Stimulated activated naive B cell treated with anti-CD40 and anti-IgM and Interleukin-4, amounts not matched to agents 10 μg/mL and 1 μg/mL and 100 μg/mL, for 72 hours (primary cell): ENCODE measurements around the gene TTLL7.

ENCODE experiments used
- ATAC-seq, 2 donors: fragments of 150-1000 bp; cut with Tn5 transposase; replicated peaks; 2 replicates each; pipeline ENCODE4 v1.10.0; 2021; ENCODE audit warnings: moderate library complexity in 1 of 2
- DNase-seq: peaks from one replicate; pipeline ENCODE4 v3.0.0; 2021
- H3K27ac Mint-ChIP-seq: one replicate; pipeline ENCODE4 v1.8.0; 2022; ENCODE audit warnings: mild to moderate bottlenecking, mixed read lengths
- H3K27me3 Mint-ChIP-seq, 2 donors: one replicate each; pipeline ENCODE4 v1.8.0; 2022; ENCODE audit warnings: mixed read lengths in 2 of 2
- H3K36me3 Mint-ChIP-seq, 2 donors: one replicate each; pipeline ENCODE4 v1.8.0; 2022; ENCODE audit warnings: mixed read lengths in 2 of 2, mild to moderate bottlenecking in 1 of 2
- H3K4me1 Mint-ChIP-seq, 2 donors: one replicate each; pipeline ENCODE4 v1.8.0; 2022; ENCODE audit warnings: mixed read lengths in 2 of 2, mild to moderate bottlenecking in 1 of 2
- H3K4me3 Mint-ChIP-seq, 2 donors: one replicate each; pipeline ENCODE4 v1.8.0; 2022; ENCODE audit warnings: mild to moderate bottlenecking in 2 of 2, mixed read lengths in 2 of 2, moderate library complexity in 1 of 2
- H3K9me3 Mint-ChIP-seq, 2 donors: one replicate each; pipeline ENCODE4 v1.8.0; 2022; ENCODE audit warnings: mixed read lengths in 2 of 2, mild to moderate bottlenecking in 1 of 2

Gene TTLL7

DNA sequence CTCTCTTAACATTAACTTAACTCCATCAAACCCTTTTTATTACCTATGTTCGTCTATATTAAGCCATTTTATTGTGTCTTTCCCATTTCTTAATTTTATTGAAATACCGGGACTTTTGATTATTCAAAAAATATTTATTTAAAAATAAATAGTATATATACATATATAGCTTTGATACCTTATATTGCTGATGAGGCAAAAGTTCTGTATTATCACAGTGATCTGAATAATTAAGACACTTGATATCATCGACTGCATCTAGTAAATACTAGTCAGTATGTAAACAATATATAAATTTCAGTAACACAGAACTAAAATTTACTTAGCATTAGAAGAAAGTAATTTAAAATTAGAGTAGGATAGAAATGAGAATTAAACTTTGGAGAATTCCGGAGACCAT, 22.0 kb downstream of the TTLL7 start:
- ATAC-seq (no peak), DNase-seq (no peak)
- Mint-ChIP-seq H3K4me1 (no peaks in the 10 kb centered on the region), H3K9me3 (peaks cover 0 to 4% of the 10 kb centered on the region in 2 donors), H3K27me3 (peaks cover 0 to 5% of the 10 kb centered on the region in 2 donors), H3K4me3 (no peak overlapping the region), H3K27ac (no peak overlapping the region), H3K36me3 (no peaks in the 10 kb centered on the region)

DNA sequence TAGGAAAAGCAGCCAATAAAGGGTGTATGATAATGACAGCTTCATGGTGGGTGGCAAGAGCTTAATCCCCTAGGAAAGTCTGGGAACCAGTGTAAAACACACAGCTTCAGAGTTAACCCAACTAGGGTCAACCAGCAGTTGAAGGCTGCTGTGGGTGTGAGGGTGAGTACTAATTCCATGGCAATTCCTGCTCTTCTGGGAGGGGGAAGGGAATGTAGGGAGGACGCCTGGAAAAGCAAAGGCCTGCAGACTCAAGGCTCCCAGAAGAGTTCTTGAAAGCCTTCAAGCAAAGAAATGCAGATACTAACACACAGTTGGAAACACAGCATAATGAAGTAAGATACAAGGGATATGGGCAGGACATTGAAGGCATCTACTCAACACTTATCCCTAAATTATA, 28.1 kb downstream of the TTLL7 start:
- Mint-ChIP-seq H3K36me3 (no peaks in the 10 kb centered on the region), H3K9me3 (no peaks in the 10 kb centered on the region), H3K27ac (no peak overlapping the region), H3K4me3 (no peak overlapping the region), H3K27me3 (peaks cover 0 to 7% of the 10 kb centered on the region in 2 donors), H3K4me1 (no peaks in the 10 kb centered on the region)
- DNase-seq (no peak), ATAC-seq (no peak)

DNA sequence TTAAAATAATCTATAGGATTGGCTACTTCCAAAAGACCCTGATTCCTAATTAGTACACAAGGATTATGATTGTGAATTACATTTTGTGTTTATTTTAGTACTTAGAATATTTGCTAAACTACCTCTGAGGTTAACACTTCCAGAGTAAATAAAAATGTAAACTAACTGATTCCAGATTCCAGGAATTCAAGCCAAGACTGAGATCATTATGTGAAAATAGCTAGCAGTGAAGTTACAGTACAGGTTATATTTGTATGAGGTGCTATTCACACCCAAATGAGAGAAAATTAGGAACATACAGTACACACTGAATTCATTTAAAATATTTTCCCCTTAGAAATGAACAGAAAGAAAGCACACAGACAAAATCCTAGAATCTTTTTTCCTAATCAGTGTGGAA, 28.8 kb downstream of the TTLL7 start:
- Mint-ChIP-seq H3K4me3 (no peak overlapping the region), H3K27me3 (peaks cover 0 to 7% of the 10 kb centered on the region in 2 donors), H3K36me3 (no peaks in the 10 kb centered on the region), H3K4me1 (no peaks in the 10 kb centered on the region), H3K9me3 (no peaks in the 10 kb centered on the region), H3K27ac (no peak overlapping the region)
- DNase-seq (no peak), ATAC-seq (no peak)

DNA sequence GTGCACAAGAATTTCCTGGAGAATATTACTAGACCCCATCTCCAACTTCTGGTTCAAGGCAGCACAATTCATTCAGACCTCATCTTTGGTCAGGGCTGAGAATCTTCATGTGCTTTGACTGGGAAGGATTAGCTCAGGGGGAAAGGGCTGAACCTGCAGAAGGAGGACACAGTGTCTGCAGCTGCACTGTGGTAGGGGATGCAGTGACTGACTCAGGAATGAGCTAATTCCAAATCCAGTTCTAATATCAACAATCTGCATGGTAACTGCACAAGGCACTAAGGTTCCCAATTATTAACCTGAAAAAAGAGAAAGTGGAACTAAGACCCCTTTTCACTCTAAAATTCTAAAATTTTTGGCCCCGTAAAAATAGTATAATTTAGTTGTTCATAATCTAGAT, 31.6 kb downstream of the TTLL7 start:
- Mint-ChIP-seq H3K4me1 (no peaks in the 10 kb centered on the region), H3K4me3 (no peak overlapping the region), H3K27ac (no peak overlapping the region), H3K27me3 (peaks cover 0 to 7% of the 10 kb centered on the region in 2 donors), H3K9me3 (no peaks in the 10 kb centered on the region), H3K36me3 (no peaks in the 10 kb centered on the region)
- no peak for DNase-seq
- no peak for ATAC-seq

DNA sequence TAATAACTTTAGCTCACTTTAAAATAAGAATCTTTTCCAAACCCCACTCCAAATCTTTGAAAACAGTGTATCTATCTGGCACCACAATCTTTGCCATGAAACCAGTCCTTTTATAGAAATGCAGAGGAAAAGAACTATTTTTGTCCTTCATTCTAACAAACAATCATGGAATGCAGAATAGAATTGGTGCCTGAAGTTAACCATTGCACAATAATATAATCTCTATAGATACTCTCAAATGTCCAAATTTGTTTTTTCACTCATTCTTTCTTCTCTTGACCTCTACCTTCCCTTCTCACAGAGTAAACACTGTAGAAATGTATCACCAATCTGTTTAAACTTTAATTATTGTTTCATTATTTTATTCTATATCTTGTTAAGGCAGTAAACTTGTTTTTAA, 34.8 kb downstream of the TTLL7 start:
- no peaks in the 10 kb centered on the region for H3K4me1 Mint-ChIP-seq
- DNase-seq (no peak), ATAC-seq (no peak)
- no peaks in the 10 kb centered on the region for H3K36me3 Mint-ChIP-seq
- no peak overlapping the region for H3K4me3 Mint-ChIP-seq
- H3K27ac Mint-ChIP-seq, result no peak overlapping the region
- H3K9me3 Mint-ChIP-seq, result no peaks in the 10 kb centered on the region
- peaks cover 0 to 7% of the 10 kb centered on the region in 2 donors for H3K27me3 Mint-ChIP-seq

DNA sequence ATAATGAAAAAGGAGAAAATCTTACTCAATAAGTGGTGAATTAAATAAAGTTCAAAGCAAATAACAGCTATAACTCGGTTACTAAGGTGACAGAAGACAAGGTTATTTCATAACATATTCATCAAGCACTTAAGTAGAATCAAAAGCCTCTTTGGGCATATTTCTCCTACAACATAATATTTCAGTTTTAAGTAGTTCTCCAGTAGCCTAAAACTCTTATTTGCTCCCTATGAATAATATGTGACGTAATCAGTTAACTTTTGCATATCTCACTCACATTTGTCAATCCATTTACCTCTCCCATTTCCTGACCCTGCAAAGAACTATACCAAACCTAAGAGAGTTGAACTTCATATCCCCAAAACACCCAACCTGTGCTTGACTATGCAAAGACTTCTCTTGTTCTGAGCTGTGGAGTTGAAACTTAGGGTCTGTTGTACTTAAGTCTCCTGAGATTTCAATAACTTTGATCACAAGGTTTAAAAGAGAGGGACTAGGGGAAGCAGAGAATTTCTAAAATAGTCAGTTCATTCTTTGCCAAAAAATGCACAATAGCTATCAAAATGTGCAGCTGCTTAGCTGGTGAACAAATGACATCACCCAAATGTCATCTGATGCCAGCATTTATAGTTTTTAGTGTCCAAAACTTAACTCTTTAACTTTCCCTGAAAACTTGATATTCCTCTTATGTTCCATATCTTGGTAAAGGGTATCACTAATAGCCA, 37.2 kb downstream of the TTLL7 start:
- Mint-ChIP-seq H3K36me3 (no peaks in the 10 kb centered on the region), H3K4me1 (no peaks in the 10 kb centered on the region), H3K9me3 (no peaks in the 10 kb centered on the region), H3K27me3 (no peaks in the 10 kb centered on the region), H3K4me3 (no peak overlapping the region), H3K27ac (no peak overlapping the region)
- no peak for DNase-seq
- ATAC-seq, result no peak

DNA sequence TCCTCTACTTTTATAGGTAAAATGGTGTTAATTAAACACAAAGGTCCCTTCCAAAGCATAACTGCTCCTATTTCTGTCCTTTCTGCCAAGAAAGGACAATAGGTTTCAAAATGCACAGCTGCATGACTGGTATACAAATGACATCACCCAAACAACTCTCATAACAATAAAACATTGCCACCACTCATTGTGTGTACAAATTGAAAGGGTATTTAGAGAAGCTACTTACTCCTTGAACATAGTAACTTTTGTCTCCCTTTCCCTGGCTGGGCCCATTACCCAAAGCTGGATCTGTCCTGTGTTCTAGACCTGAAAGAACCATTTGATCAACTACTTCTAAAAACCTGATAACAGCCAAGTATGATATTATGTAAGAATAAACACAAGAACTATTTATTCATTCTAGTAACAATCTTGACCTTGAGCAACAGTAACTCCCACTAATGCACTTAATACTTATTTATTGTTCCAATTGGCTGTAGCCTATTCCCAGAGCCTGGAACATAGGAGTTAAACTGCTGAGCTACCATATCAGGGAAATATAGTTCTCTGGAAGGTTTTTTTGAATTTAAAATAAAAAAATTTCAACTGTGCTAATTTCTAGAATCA, 38.2 kb downstream of the TTLL7 start:
- H3K27me3 Mint-ChIP-seq, result no peaks in the 10 kb centered on the region
- no peaks in the 10 kb centered on the region for H3K36me3 Mint-ChIP-seq
- H3K4me1 Mint-ChIP-seq, result no peaks in the 10 kb centered on the region
- no peaks in the 10 kb centered on the region for H3K9me3 Mint-ChIP-seq
- ATAC-seq, result no peak
- no peak overlapping the region for H3K4me3 Mint-ChIP-seq
- no peak overlapping the region for H3K27ac Mint-ChIP-seq
- no peak for DNase-seq

DNA sequence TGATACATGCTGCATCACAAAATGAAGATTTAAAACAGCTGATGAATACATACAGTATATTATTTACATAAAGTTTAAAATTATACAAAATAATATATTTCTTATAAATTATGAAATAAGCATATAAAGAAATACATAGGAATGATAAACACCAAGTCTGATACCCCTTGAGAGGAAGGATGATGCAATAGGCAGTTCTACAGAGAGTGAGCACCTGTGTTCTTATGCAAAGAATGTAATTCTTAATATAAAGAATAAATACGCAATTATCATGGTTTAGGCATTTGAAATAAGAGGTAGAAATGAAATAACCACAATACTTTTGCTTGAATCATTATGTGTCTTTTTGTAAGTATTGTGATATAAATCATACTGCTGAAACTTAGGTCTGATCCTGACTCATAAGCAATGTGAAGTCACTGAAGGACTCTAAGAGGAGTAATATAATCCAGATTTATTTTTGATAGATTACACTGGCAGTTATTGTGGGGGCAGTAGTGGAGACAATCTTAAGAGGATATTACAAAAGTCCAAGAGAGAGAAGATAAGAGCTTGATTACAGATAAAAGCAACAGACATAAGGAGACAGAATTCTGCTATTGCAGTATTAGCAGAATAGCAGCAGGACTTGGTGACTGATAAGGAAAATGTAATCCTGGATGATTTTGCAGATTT, 39.0 kb downstream of the TTLL7 start:
- Mint-ChIP-seq H3K27ac (no peak overlapping the region), H3K36me3 (no peaks in the 10 kb centered on the region), H3K4me3 (no peak overlapping the region)

DNA sequence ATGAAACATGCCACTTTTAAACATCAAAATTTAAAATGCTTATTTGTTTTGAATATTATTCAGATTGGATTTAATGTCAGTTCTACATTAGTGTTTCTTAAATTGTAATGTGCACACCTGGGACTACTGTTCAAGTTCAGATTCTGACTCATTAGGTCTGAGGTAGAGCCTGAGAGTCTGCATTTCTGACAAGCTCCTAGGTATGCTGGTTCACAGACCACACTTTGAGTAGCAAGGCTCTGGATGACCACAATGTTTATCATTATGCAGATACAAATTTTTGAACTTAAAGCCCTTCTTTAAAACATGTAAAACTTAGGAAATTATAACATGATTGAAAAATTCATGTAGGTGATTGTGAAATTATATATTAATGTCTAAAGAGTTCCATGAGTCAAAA, 40.2 kb downstream of the TTLL7 start:
- no peaks in the 10 kb centered on the region for H3K9me3 Mint-ChIP-seq
- H3K27ac Mint-ChIP-seq, result no peak overlapping the region
- ATAC-seq (no peak), DNase-seq (no peak)
- no peak overlapping the region for H3K4me3 Mint-ChIP-seq
- no peaks in the 10 kb centered on the region for H3K36me3 Mint-ChIP-seq
- no peaks in the 10 kb centered on the region for H3K4me1 Mint-ChIP-seq
- no peaks in the 10 kb centered on the region for H3K27me3 Mint-ChIP-seq

More for the DNA sequence above, 39.0 kb downstream of the TTLL7 start:
- H3K27me3 Mint-ChIP-seq, result no peaks in the 10 kb centered on the region
- DNase-seq (no peak), ATAC-seq (no peak)
- H3K9me3 Mint-ChIP-seq, result no peaks in the 10 kb centered on the region
- no peaks in the 10 kb centered on the region for H3K4me1 Mint-ChIP-seq

DNA sequence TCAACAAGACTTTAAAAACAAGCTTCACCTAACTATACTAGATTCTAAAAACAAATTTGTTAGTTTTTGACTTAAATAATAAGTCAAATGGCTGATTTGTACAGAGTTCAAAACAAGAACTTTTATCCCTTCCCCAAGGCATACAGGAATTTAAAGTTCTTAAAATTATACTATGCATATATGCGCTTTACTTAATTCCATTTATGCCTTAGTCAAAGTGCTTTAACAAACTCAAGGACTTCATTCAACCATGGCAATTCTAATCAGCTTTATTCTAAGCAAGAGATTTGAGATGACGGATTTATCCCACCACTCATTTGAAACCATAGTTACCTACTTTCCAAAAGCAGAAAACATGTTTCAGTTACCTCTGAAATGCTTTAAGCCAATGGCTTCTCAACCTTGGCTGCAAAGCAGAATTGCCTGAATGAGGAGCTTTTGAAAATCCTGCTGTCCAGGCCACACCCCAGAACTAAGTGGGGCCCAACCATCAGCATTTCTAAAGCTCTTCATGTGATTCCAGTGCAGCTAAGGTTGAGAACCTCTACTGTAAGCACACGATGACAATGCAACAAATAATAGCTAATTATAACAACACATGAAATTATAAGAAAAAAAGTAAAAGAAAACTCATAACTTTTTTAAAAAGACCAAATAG, 44.6 kb downstream of the TTLL7 start:
- H3K4me3 Mint-ChIP-seq, result no peak overlapping the region
- no peaks in the 10 kb centered on the region for H3K4me1 Mint-ChIP-seq
- H3K9me3 Mint-ChIP-seq, result no peaks in the 10 kb centered on the region
- no peaks in the 10 kb centered on the region for H3K36me3 Mint-ChIP-seq
- no peak for DNase-seq
- no peak for ATAC-seq
- no peak overlapping the region for H3K27ac Mint-ChIP-seq
- H3K27me3 Mint-ChIP-seq, result peaks cover 0 to 5% of the 10 kb centered on the region in 2 donors

DNA sequence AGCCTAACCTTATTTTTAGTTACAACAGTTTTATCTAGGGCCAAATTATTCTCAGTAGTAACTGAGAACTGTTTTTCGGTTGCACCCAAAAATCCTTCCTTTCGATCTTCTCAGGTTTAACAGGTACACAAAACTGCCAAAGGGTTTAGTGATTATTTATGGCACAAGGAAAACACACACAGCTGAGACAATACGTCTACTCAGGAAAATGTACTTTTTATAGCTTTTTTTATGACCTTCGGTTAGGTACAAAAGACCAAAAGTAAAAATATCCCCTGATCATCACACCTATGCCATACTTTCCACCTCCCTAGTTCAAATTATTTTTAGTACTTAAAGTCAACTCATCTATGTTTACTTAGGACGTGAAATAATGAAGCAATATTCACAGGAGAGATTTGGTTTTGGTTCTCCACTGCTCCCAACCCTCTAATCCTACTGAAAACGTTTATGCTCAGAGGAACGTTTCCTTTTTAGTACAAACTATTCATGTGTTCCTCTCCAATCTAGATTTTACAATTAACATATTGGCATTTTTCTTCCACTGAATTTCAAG, 48.7 kb downstream of the TTLL7 start:
- Mint-ChIP-seq H3K4me3 (no peak overlapping the region), H3K27me3 (peaks cover 0 to 5% of the 10 kb centered on the region in 2 donors), H3K4me1 (no peaks in the 10 kb centered on the region), H3K27ac (no peak overlapping the region), H3K36me3 (no peaks in the 10 kb centered on the region), H3K9me3 (no peaks in the 10 kb centered on the region)
- DNase-seq (no peak), ATAC-seq (no peak)

DNA sequence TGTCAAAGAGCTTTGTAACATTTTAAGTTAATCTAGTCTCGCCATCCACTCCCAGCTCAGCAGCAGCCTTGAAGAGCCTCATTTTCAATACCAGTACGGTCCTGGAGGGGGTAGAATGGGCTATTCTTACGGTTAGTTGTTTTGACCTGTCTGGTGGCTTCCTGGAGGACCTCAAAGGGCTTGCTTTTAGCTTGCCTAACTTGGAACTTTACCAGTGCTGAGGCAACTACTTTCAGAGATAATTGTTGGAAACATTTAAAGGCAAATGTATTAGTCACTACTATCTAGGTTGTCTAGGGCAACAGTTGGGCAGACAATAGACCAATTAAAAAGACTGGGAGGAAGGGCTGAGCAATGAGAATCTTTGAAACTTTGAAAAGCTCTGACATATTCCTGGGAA, 56.0 kb downstream of the TTLL7 start:
- H3K27ac Mint-ChIP-seq, result no peak overlapping the region

DNA sequence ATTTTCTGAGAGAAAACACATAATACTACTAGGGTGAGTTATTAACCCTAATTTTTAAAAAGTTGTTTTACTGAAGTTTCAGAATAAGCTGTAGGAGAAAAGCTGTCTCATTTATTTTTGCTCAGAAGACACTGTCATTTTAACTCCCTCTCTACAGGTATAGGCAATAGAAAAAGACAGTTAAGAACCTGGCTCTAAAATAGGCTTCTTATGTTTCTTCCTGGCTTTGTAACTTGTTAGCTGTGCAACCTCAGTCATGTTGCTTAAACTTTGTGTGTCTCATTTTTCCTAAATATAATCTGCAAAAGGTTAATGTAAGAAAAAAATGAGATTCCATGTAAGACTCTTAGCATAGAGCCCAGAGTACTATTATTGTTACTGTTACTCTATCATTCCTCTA, 64.4 kb downstream of the TTLL7 start:
- no peaks in the 10 kb centered on the region for H3K4me1 Mint-ChIP-seq
- no peaks in the 10 kb centered on the region for H3K9me3 Mint-ChIP-seq
- H3K4me3 Mint-ChIP-seq, result no peak overlapping the region
- no peak overlapping the region for H3K27ac Mint-ChIP-seq
- ATAC-seq, result no peak
- H3K36me3 Mint-ChIP-seq, result no peaks in the 10 kb centered on the region
- DNase-seq, result no peak
- H3K27me3 Mint-ChIP-seq, result peaks cover 6 to 7% of the 10 kb centered on the region in 2 donors

More for the DNA sequence above, 56.0 kb downstream of the TTLL7 start:
- H3K36me3 Mint-ChIP-seq, result peaks cover 0 to 4% of the 10 kb centered on the region in 2 donors
- no peak overlapping the region for H3K4me3 Mint-ChIP-seq
- DNase-seq, result no peak
- ATAC-seq, result no peak
- H3K4me1 Mint-ChIP-seq, result no peaks in the 10 kb centered on the region
- peaks cover 0 to 6% of the 10 kb centered on the region in 2 donors for H3K27me3 Mint-ChIP-seq
- peaks cover 8 to 10% of the 10 kb centered on the region in 2 donors for H3K9me3 Mint-ChIP-seq

DNA sequence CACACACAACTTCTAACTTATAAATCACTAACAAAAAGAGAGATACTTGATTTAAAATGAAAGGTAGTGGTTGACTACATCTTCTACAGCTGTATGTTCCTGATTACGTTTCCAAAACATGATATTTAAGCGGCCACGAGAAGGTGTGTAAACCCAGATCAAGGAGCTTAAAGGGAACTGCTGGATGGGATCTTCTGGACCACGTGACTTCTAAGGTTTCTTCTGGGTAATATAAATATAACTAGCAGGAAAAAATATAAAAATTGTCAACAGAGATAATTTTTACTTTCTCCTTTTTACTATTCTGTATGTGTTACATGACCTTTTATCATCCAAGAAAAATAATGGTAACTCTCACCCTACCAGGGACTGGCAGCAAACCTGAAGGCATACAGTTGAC, 66.2 kb downstream of the TTLL7 start:
- no peak for ATAC-seq
- peaks cover 6 to 7% of the 10 kb centered on the region in 2 donors for H3K27me3 Mint-ChIP-seq
- H3K4me3 Mint-ChIP-seq, result no peak overlapping the region
- H3K36me3 Mint-ChIP-seq, result no peaks in the 10 kb centered on the region
- H3K4me1 Mint-ChIP-seq, result no peaks in the 10 kb centered on the region
- no peak for DNase-seq
- H3K27ac Mint-ChIP-seq, result no peak overlapping the region
- no peaks in the 10 kb centered on the region for H3K9me3 Mint-ChIP-seq
